Measurements from ENCODE around the gene PNCK. TPM values are rescaled to one million over a fixed set of nuclear protein-coding genes. Genes with fewer than 3 reads are reported as not detected.

The PNCK gene
- total RNA-seq, 4 donors from 2014 or later, result 0.83 TPM; not detected in 3

- Histone ChIP-seq H3K36me3 (no peaks in the 10 kb centered on the region), H3K27me3 (no peaks in the 10 kb centered on the region), H3K4me1 (no peaks in the 10 kb centered on the region), H3K4me3 (replicated peaks in 1 of 3) (no peak overlapping the region), H3K27ac (no peak overlapping the region), H3K9me3 (no peaks in the 10 kb centered on the region)
- TF ChIP-seq CTCF (IDR thresholded peaks at IDR 0.05) (no peak), POLR2A (IDR thresholded peaks at IDR 0.05) (no peak)
- 88 to 91% methylated on average over 2 to 7 of the region's 9 CpGs for WGBS, 2 donors
- intact Hi-C loops (cut with DNase I), result no loop called here
- DNase-seq, result no peak
Observed at GRCh38 chrX:153657161-153657560, 16.5 kb downstream of the PNCK start.

- Histone ChIP-seq H3K4me1 (no peaks in the 10 kb centered on the region), H3K27ac (no peak overlapping the region), H3K27me3 (no peaks in the 10 kb centered on the region), H3K4me3 (replicated peaks in 1 of 3) (no peak overlapping the region), H3K36me3 (no peaks in the 10 kb centered on the region), H3K9me3 (no peaks in the 10 kb centered on the region)
- intact Hi-C loops (cut with DNase I), result no loop called here
- WGBS, 2 donors, result 94 to 97% methylated on average over 2 of the region's 2 CpGs
- no peak for TF ChIP-seq CTCF (IDR thresholded peaks at IDR 0.05)
- TF ChIP-seq POLR2A (IDR thresholded peaks at IDR 0.05), result no peak
- DNase-seq, result no peak
Observed at GRCh38 chrX:153653556-153653955, 20.1 kb downstream of the PNCK start.

- intact Hi-C loops (cut with DNase I), result no loop called here
- no peak for TF ChIP-seq CTCF (IDR thresholded peaks at IDR 0.05)
- TF ChIP-seq POLR2A (IDR thresholded peaks at IDR 0.05), result no peak
- Histone ChIP-seq H3K27ac (no peak overlapping the region), H3K4me3 (replicated peaks in 1 of 3) (no peak overlapping the region), H3K27me3 (peaks cover 2% of the 10 kb centered on the region), H3K36me3 (no peaks in the 10 kb centered on the region), H3K4me1 (peaks cover 0 to 10% of the 10 kb centered on the region in 2 donors), H3K9me3 (no peaks in the 10 kb centered on the region)
- WGBS, 2 donors, result 13 to 83% methylated on average over 1 to 7 of the region's 9 CpGs
- DNase-seq, result no peak
Observed at GRCh38 chrX:153651540-153652079, 22.0 kb downstream of the PNCK start.

- intact Hi-C loops (cut with DNase I), result no loop called here
- H3K36me3 ChIP-seq, result no peaks in the 10 kb centered on the region
Observed at GRCh38 chrX:153650959-153651358, 22.7 kb downstream of the PNCK start.

More at GRCh38 chrX:153650959-153651358, 22.7 kb downstream of the PNCK start:
- H3K4me3 ChIP-seq (replicated peaks in 1 of 3), result no peak overlapping the region
- H3K27me3 ChIP-seq, result peaks cover 9% of the 10 kb centered on the region
- WGBS, 2 donors, result 92 to 96% methylated on average over 3 to 12 of the region's 13 CpGs
- peaks cover 0 to 10% of the 10 kb centered on the region in 2 donors for H3K4me1 ChIP-seq
- H3K27ac ChIP-seq, result no peak overlapping the region
- TF ChIP-seq POLR2A (IDR thresholded peaks at IDR 0.05), result no peak
- TF ChIP-seq CTCF (IDR thresholded peaks at IDR 0.05), result no peak
- H3K9me3 ChIP-seq, result no peaks in the 10 kb centered on the region
- no peak for DNase-seq
